Kidney epithelial cell (primary cell): ENCODE results near the gene ATF4. TPM values are rescaled to one million over a fixed set of nuclear protein-coding genes. Genes with fewer than 3 reads are reported as not detected.

Source experiments
- DNase-seq: peaks from one replicate; pipeline ENCODE4 v3.0.0-alpha.2; 2010; ENCODE audit warnings: low read depth
- H3K27me3 ChIP-seq: 2 replicates; pipeline ENCODE4 v1.6.0; 2011; ENCODE audit warnings: low read length; ENCODE audit not compliant: control insufficient read depth, insufficient read depth
- H3K36me3 ChIP-seq: 2 replicates; pipeline ENCODE4 v1.5.1; 2011; ENCODE audit warnings: low read length; ENCODE audit not compliant: control insufficient read depth, insufficient read depth
- H3K4me3 ChIP-seq: 2 replicates; pipeline ENCODE4 v1.5.1; 2011; ENCODE audit warnings: low read depth, mild to moderate bottlenecking, control low read depth, low read length
- CTCF ChIP-seq: IDR thresholded peaks from 2 replicates; pipeline ENCODE4 v1.5.1; 2011; ENCODE audit warnings: mild to moderate bottlenecking, moderate library complexity, low read length, control low read depth, inconsistent platforms; ENCODE audit not compliant: insufficient read depth, poor library complexity, severe bottlenecking
- total RNA-seq: library from RNA; depleted of rRNA; stranded (reverse); fragments of >200 nt; gene quantifications from 2 replicates; pipeline ENCODE4 v1.2.3, GENCODE V29; 2015

ATF4 gene
- total RNA-seq, 1 donor from 2014 or later = 763 TPM

GRCh38 chr22:39490966-39491680 is 29.2 kb upstream of the ATF4 start:
- TF ChIP-seq CTCF = no peak
- no peaks in the 10 kb centered on the region for H3K27me3 ChIP-seq
- no peak overlapping the region for H3K4me3 ChIP-seq
- DNase-seq = no peak
- no peaks in the 10 kb centered on the region for H3K36me3 ChIP-seq

- Histone ChIP-seq H3K4me3 (no peak overlapping the region), H3K36me3 (no peaks in the 10 kb centered on the region), H3K27me3 (no peaks in the 10 kb centered on the region)
- DNase-seq = no peak
- TF ChIP-seq CTCF = no peak
Observed at GRCh38 chr22:39491696-39492095, 28.7 kb upstream of the ATF4 start.

- DNase-seq = no peak
Observed at GRCh38 chr22:39492186-39492585, 28.2 kb upstream of the ATF4 start.

GRCh38 chr22:39493759-39494158 is 26.6 kb upstream of the ATF4 start:
- H3K36me3 ChIP-seq = no peaks in the 10 kb centered on the region
- H3K27me3 ChIP-seq = peaks cover 2% of the 10 kb centered on the region
- TF ChIP-seq CTCF = no peak
- no peak overlapping the region for H3K4me3 ChIP-seq
- no peak for DNase-seq

More at GRCh38 chr22:39492186-39492585, 28.2 kb upstream of the ATF4 start:
- H3K4me3 ChIP-seq = no peak overlapping the region
- TF ChIP-seq CTCF = no peak
- H3K27me3 ChIP-seq = no peaks in the 10 kb centered on the region
- no peaks in the 10 kb centered on the region for H3K36me3 ChIP-seq

GRCh38 chr22:39494471-39495120 is 25.8 kb upstream of the ATF4 start:
- H3K27me3 ChIP-seq = peaks cover 2% of the 10 kb centered on the region
- TF ChIP-seq CTCF = no peak
- no peak for DNase-seq

More at GRCh38 chr22:39494471-39495120, 25.8 kb upstream of the ATF4 start:
- Histone ChIP-seq H3K4me3 (no peak overlapping the region), H3K36me3 (no peaks in the 10 kb centered on the region)
